Measurements from ENCODE around the gene GHR. TPM values are rescaled to one million over a fixed set of nuclear protein-coding genes. Genes with fewer than 3 reads are reported as not detected.

Gene GHR
- total RNA-seq (2022; extraction: Qiagen RNA extraction): 0.03 to 0.07 TPM (median 0.06 TPM) in 3 of 5 replicates, not detected in the others

DNA sequence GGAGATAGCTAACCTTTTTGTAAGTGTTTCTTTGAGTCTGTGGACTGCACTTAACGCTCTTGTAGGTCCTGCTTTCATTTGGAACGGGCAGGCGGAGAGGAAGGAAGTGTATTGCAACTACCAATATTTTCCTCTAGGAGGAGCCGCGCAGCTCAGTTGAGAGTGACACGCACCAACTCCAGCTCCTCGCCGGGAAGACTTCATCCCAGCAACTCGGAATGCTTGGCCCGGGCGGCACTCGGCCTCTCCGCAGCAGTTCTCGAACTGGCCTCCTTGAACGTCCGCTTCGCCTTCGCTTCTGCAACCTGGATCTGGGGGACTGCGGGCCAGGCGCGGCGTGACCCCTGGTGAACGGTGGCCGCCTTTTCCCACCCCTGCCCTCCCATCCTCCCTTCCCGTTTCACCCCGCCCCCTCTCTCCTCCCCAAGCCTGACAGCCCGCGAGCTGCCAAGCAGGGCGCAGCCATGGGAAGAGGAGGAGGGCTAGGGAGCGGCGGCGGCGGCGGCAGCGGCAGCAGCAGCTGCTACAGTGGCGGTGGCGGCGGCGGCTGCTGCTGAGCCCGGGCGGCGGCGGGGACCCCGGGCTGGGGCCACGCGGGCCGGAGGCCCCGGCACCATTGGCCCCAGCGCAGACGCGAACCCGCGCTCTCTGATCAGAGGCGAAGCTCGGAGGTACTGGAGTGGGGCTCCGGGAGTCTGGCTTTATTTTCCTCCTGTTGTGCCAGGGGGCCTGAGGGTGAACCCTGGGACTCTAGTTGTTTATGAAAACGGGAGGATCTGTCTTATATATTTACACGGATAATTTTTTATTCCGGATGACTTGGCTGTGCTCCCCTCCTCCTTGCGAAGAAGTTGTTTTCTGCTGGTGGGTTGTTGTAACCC lies at the start of gene GHR:
Gene GHR, plus strand, starts transcription at position 155 of the 881 bp plus-strand sequence. CDS start 142,436 bp downstream, outside the sequence.

DNA sequence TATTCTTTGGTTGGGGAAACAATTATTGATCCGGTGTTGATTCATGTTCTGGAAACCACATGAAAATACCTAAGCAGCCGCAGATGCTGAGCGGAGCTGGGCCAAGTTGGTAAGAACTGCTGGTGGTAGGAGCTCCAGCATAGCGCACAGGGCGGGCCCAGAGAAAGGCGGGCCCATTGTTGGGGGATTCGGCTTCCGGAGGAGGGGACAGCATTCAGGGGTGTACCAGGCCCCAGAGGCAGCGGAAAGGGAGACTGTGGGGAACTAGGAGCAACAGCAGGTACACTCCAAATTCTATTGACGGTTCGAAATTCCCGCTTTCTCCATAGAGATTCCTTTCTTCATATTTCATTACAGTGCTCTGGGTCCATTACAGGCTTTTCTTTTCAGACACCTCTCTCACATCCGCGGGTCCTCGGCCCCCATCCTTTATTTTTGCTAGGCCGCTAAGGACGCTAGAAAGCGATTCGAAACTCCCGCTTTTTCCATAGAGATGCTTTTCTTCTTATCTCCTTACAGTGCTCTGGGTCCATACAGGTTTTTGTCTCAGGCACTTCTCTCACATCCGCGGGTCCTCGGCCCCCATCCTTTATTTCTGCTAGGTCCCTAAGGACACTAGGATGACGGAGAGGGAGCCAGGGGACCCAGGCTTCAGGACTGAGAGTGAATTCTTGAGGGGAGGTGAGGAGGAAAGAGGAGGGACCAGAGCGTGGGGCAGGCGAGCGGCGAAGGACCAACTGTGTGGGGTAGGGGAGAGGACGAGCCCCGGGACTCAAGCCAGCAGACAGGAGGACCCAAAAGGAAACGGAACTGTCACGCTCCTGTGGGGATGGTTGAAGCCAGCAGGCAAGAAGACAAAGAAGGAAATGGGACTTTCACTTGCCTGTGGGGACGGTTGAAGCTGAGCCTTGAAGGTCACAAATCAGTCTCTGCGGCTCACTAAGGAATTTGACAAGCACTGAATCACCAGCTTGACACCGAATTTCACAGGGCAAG lies 333.7 kb downstream of the GHR start, which contains the start of gene CCDC152:
Gene CCDC152, plus strand, starts transcription at position 213 of the 996 bp plus-strand sequence. CDS start 2,304 bp downstream, outside the sequence.

Data from A549 treated with Mapracorat at 1 μM for 4 hours (cell line).